HG03469 (cell line): ENCODE data around the gene PIGP.
A peak's percentile ranks its signal among the peaks of the same experiment; 100 is the strongest.
"Not testable (repeated sequence)": the region's sequence is repeated elsewhere in the genome, so short reads cannot be mapped to it uniquely, and the experiment has no call there.

Source experiments
- ATAC-seq: cut with Tn5 transposase; IDR thresholded peaks from one replicate; pipeline ENCODE4 v1.9.1; 2021; ENCODE audit warnings: mild to moderate bottlenecking, moderate library complexity, moderate number of reproducible peaks; ENCODE audit not compliant: unreplicated experiment

PIGP gene

DNA sequence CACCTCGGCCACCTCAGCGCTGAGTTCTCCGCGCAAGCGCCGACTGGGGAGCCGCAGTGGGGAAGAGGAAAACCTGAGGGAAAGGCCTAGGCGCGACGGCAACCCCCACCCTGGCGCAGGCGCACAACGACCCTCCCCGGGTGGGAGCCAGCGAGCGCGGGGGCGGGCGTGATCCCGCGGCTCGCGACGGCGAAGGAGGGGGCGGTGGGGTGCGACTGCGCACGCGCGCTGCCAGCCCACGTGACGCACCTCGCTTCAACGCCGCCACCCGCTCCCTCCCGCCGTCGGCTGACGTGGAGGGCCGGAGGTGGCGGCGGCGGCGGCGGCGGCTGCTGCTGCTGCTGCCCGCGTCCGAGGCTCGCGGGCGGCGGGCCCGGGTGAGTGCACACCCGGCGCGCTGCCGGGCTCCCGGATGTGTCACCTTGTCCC is at the start of gene PIGP, which contains the start of gene TTC3:
PIGP (minus strand) TSS at position 84 of the 429 bp plus-strand sequence. CDS start 556 bp downstream, outside the sequence.
TTC3 (plus strand) TSS at position 267 of the 429 bp plus-strand sequence. CDS start 14,004 bp downstream, outside the sequence.
- peak; percentile 39 for ATAC-seq

- no peak for ATAC-seq
Measured at GRCh38 chr21:37119421-37120218, 46.7 kb upstream of the PIGP start.

DNA sequence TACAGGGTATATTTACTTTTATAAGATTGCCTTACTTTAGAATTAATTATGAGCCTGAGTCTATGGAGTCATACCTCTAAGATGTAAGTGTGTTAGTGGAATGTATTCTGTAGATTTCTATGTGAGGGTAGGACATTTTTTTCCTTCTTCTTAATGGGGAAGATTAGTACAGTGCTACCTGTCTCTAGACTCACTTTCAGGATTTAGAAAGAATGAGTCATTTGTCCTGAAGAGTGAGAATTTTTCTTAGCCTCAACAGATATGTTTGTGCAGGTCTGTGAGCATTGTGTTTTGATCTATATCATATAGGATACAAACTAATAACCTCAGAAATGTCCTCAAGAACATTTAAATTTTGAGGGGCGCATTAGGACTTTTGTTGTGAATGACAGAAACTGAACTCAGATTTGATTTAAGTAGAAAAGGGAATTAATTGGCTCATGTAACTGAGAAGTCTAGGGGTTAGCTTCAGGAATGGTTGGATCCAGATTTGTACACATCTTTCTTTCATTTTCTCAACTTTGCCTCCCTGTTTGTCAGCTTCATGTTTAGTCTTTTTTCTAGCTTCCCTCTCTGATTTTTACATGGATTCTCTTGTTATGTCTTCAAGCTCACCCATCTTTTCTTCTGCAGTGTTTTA is 45.4 kb upstream of the PIGP start:
- ATAC-seq, result no peak

GRCh38 chr21:37117204-37117603 is 44.3 kb upstream of the PIGP start:
- ATAC-seq, result no peak

- not testable (repeated sequence) for ATAC-seq
Measured at GRCh38 chr21:37116459-37116858, 43.6 kb upstream of the PIGP start.

GRCh38 chr21:37114301-37114700 is 41.4 kb upstream of the PIGP start:
- not testable (repeated sequence) for ATAC-seq

- not testable (repeated sequence) for ATAC-seq
Measured at GRCh38 chr21:37111029-37111428, 38.2 kb upstream of the PIGP start.

GRCh38 chr21:37106998-37107397 is 34.1 kb upstream of the PIGP start:
- no peak for ATAC-seq

DNA sequence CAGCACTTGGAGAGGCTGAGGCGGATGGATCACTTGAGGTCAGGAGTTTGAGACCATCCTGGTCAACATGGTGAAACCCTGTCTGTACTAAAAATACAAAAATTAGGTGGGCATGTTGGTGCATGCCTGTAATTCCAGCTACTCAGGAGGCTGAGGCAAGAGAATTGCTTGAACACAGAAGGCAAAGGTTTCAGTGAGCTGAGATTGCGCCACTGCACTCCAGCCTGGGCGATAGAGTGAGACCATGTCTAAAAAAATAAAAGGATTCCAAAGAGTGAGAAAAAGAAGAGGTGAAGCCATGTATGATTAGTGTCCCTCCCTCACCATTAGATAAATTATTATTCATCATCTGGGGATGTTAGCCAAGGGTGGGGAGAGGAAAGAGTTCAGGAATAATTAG is 29.9 kb upstream of the PIGP start:
- not testable (repeated sequence) for ATAC-seq

DNA sequence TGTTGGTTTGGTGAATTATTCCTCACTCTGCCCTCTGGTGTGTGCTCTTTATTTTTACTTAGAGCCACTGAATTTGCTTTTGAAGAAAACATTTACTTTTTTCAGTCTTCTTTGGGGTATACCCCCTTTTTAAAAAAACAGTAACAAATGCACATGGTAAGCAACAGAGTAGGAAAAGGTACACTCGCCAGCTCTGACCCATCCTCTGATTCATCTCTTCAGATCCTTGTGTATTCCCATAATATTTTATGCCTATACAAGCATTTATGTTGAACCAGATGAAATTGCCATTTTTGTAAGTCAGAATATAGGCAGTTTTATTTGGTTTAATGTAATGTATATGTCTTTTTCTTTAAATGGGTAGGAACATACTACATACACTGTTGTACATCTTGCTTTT is 28.5 kb upstream of the PIGP start:
- ATAC-seq, result no peak

DNA sequence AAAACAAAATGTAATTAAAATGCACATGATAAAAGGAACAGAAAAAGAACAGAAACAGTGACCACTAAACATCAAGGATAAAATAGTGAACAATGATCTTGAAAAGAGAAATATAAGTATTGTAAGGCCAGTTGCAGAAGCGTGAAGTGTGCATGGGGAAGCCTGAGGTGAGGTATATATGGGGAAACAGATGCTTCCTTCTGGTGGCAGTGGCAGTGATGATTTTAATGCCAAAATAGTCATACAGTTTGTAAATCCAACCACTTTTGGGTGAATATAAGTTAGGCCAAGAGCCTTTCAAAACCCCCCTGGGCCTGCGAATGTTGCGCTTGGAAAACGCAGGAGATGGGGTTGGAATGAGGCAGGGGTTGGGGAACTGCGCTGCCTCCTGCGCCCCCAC is 27.4 kb upstream of the PIGP start:
- ATAC-seq, result no peak

DNA sequence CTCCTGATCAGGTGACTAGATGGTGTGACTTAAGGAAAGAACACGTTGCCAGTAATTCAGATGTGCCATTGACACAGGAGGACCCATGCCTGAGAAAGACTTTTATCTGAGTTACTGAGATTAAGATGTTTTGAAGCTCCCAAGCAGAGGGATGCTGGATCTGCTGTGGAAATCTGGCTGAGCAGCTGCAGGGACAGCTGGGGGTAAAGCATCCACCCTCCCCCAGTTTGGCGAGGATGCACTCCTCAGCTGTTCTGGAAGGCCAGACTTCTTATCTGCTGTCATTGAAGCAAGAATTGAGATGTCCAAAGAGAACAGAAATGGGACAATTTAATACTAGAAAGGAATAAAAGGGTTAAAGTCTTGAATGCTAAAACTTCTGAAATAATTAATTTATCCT is 25.9 kb upstream of the PIGP start:
- no peak for ATAC-seq

GRCh38 chr21:37095821-37096220 is 22.9 kb upstream of the PIGP start:
- ATAC-seq, result no peak

DNA sequence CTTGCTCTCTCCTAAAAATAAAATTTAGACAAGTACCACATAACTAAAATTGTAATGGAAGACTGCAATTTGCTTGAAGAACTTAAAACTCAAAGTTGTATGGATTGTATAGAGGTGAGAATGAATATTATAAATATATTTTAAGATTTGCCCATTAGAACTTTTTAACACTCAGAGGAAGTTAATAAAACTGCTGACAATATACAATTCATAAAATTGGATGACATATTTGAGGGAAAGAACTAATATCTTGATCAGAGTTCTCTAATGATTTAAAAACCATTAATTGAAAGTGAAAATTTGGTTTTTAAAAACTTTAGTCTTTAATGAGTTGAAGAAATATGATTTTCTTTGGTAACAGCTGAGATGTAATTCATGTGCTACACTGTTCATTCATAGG is 21.1 kb upstream of the PIGP start:
- ATAC-seq, result no peak

DNA sequence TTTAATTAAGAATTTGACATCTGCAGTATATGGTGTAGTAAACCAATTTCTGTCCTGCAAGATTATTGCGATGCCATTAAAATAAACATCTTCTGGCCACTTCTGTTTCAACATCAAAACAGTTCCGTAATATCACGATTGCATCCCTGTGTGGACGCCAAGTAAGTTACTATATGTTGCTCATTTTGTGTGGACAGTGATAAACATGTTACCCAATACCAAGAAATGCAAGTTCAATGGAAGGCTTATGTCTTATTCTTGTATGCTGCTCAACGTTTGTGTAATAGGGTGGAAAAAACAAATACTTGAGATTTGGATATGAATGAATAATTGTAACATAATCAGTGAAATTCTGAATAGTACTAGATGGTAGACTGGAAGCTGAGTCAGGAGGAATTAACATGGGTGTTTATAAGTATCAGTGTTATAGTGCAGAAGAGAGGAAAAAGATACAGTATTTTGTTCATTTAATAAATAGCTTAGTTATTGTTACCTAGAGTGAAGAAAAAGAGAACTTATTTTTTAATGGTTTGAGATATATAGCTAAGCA is 15.4 kb upstream of the PIGP start:
- no peak for ATAC-seq

DNA sequence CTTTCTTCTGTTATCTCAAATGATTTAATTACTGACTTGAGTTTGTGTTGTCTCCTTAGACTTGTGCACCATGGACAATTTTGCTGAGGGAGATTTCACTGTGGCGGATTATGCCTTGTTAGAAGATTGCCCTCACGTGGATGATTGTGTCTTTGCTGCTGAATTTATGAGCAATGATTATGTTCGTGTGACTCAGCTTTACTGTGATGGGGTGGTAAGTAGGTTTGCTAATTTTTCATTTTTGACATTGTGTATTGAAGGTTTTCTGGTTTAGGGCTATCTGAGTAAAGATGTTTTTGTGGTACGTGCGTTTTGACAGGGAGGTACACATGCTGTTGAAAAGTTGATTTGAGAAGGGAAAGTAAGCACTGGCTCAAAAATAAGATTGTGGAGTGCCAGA is 14.3 kb upstream of the PIGP start:
- no peak for ATAC-seq

GRCh38 chr21:37085726-37086125 is 12.9 kb upstream of the PIGP start:
- ATAC-seq, result no peak

DNA sequence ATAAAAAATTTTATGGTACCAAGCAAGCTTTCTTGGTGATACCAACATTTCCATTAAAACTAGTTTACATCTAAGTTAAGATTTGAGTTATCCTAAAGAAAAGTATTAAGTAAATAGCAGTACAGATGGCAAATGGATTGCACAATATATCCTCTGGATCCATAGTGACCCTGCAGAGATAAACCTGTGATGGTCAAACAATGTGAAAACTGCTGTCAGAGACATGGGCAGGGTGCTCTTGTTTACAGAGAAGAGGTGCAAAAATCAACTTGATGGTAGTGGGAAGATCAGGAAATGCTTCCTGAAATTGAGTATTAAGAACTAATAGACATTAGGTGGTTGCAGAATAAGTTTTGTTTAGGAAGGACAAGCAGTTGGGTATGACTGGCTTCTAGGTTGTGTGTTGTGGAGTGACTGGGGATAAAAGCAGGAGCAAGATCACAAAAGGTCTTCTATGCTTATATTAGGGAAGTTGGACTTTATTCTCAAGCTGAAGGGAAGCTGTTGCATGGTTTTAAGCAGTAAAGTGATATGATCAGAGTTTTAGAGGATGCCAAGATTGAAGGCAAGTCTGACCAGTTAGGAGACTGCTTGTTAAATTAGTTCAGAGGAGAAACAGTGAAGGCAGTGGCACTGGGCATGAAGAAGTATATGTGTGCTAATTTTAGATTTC is 10.1 kb upstream of the PIGP start:
- no peak for ATAC-seq

- no peak for ATAC-seq
Measured at GRCh38 chr21:37082375-37082774, 9.5 kb upstream of the PIGP start.

DNA sequence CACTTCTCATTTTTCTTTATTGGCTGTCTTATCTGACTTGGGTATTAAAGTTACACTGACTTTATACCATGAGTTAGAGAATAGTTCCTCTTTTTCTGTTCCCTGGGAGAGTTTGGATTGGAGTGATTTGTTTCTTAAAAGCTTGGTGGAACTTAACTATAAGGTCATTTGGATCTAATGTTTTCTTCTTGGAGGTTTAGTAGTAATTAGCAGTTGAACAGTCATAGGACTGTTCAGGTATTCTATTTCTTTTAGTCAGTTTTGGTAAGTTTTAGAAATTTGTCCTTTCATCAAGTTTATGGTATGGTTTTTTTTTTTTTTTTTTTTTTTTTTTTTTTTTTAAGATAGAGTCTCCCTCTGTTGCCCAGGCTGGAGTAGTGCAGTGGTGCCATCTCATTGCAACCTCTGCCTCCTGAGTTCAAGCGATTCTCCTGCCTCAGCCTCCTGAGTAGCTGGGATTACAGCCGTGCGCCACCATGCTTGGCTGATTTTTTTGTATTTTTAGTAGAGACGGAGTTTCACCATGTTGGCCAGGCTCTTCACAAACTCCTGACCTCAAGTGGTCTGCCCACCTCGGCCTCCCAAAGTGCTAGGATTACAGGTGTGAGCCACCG is 6.4 kb upstream of the PIGP start:
- no peak for ATAC-seq

DNA sequence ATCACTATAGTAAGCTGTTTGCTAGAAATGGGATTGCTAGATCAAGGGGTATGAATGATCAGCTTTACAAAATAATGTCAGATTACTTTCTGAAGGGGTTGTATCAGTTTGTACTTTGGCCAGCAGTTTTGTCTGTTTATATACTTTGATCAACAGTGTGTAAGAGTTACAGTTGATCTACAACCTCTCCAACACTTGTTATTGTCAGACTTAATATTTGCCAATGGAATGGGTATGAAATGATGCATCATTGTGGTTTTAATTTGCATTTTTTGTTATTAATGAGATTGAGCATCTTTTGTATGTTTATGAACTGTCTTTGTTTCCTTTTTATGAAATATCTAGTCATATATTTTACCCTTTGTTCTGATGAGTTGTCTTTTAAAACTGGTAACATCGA is 4.5 kb upstream of the PIGP start:
- no peak for ATAC-seq
